ENCODE data around the gene CTRB1.

GRCh38 chr16:75196836-75197235, 22.0 kb upstream of the CTRB1 start:
- no peak for TF ChIP-seq POLR2A (IDR thresholded peaks at IDR 0.05; ENCODE audit: low read depth, low read length)
- no peak for TF ChIP-seq POLR2AphosphoS5 (IDR thresholded peaks at IDR 0.05; ENCODE audit: low read depth, low read length)
- TF ChIP-seq TAF1 (IDR thresholded peaks at IDR 0.05; ENCODE audit: borderline replicate concordance, low read depth, low read length), result no peak
